Caco-2 (cell line): ENCODE measurements around the gene CFAP141. TPM values are rescaled to one million over a fixed set of nuclear protein-coding genes. Genes with fewer than 3 reads are reported as not detected.

Experiments
- BruUV-seq: library from RNA; stranded (reverse); fragments of 400-500 nt; replicated peaks from 2 replicates; lab custom pipeline; 2021; lab: Mats Ljungman, UMichigan
- CTCF ChIA-PET: fragments of 300-600 bp; sonication (Branson Sonifier 250); formaldehyde crosslinking; loops from one replicate; lab custom pipeline; 2022; ENCODE audit warnings: antibody characterized with exemption; lab: Charles Lee
- POLR2A ChIA-PET: fragments of 300-600 bp; sonication (Branson Sonifier 250); formaldehyde crosslinking; loops from one replicate; lab custom pipeline; 2022; ENCODE audit warnings: antibody characterized with exemption; lab: Charles Lee
- DNase-seq, 2 experiments: peaks; one replicate each; pipeline versions ENCODE4 v3.0.0 to v3.0.0-alpha.2; 2020 to 2022
- H3K27me3 ChIP-seq: replicated peaks from 2 replicates; pipeline ENCODE4 v1.6.0; 2011; ENCODE audit warnings: low read length; ENCODE audit not compliant: control insufficient read depth, insufficient read depth
- H3K36me3 ChIP-seq: 2 replicates; pipeline ENCODE4 v1.5.1; 2011; ENCODE audit warnings: low read length; ENCODE audit not compliant: control insufficient read depth, insufficient read depth
- H3K4me1 ChIP-seq: fragments of 250-450 bp; sonication (Bioruptor Pico); 2 replicates; pipeline ENCODE4 v1.5.1; 2020; ENCODE audit warnings: mild to moderate bottlenecking
- H3K4me3 ChIP-seq: 2 replicates; pipeline ENCODE4 v1.5.1; 2011; ENCODE audit warnings: low read depth, mild to moderate bottlenecking, control low read depth, low read length
- H3K9me3 ChIP-seq: fragments of 250-450 bp; sonication (Bioruptor Pico); 2 replicates; pipeline ENCODE4 v1.5.1; 2020; ENCODE audit warnings: mild to moderate bottlenecking, moderate library complexity
- H3K27ac Mint-ChIP-seq: one replicate; pipeline ENCODE4 v1.8.0; 2022; ENCODE audit warnings: mixed read lengths; ENCODE audit not compliant: unreplicated experiment
- H3K27me3 Mint-ChIP-seq: one replicate; pipeline ENCODE4 v1.8.0; 2022; ENCODE audit warnings: mixed read lengths; ENCODE audit not compliant: insufficient read depth, unreplicated experiment
- H3K36me3 Mint-ChIP-seq: one replicate; pipeline ENCODE4 v1.8.0; 2022; ENCODE audit warnings: mild to moderate bottlenecking, mixed read lengths; ENCODE audit not compliant: insufficient read depth, unreplicated experiment
- H3K4me1 Mint-ChIP-seq: one replicate; pipeline ENCODE4 v1.8.0; 2022; ENCODE audit warnings: low read depth, mixed read lengths; ENCODE audit not compliant: unreplicated experiment
- H3K4me3 Mint-ChIP-seq: one replicate; pipeline ENCODE4 v1.8.0; 2022; ENCODE audit warnings: mild to moderate bottlenecking, moderate library complexity, mixed read lengths; ENCODE audit not compliant: unreplicated experiment
- H3K9me3 Mint-ChIP-seq: one replicate; pipeline ENCODE4 v1.8.0; 2022; ENCODE audit warnings: mixed read lengths; ENCODE audit not compliant: unreplicated experiment
- intact Hi-C: fragments of 100-400 bp; cut with micrococcal nuclease; formaldehyde crosslinking; loops from one replicate; pipeline ENCODE4 v1.10.0; 2022; ENCODE audit not compliant: unreplicated experiment
- total RNA-seq: library from RNA; stranded (reverse); gene quantifications from 2 replicates; pipeline ENCODE4 v1.2.3, GENCODE V29; 2022
- TF ChIP-seq, protein P1 (sequence below), 2 experiments: fragments of 200-600 bp in 1 of 2; IDR thresholded peaks; 1 replicate in 1 of 2; 2 replicates in 1 of 2; pipeline versions ENCODE4 v1.5.1 to v1.8.0; 2011 to 2022; ENCODE audit warnings: antibody characterized with exemption in 1 of 2, control low read depth in 1 of 2, inconsistent platforms in 1 of 2, low read depth in 1 of 2, low read length in 1 of 2, mild to moderate bottlenecking in 1 of 2, moderate library complexity in 1 of 2; ENCODE audit not compliant: insufficient read depth in 1 of 2, severe bottlenecking in 1 of 2, unreplicated experiment in 1 of 2

Gene CFAP141
- total RNA-seq, 1 experiment from 2014 or later: not detected

DNA sequence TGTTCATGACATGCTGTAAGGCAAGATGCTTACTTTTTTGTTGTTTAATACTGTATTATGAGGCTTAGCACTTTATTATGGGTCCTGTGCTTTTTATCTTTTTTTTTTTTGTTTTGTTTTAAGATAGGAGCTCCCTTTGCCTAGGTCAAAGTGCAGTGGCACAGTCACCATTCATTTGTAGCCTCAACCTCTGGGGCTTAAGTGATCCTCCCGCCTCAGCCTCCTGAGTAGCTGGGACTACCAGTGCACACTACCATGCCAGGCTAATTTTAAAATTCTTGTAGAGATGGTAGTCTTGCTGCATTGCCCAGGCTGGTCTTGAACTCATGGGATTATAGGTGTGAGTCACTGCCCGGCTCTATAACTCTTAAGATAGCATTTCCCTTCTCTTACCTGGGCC is 19.2 kb upstream of the CFAP141 start:
- no peak overlapping the region for H3K4me3 ChIP-seq
- no TSS peak for BruUV-seq
- intact Hi-C loops: no loop called here
- Mint-ChIP-seq H3K4me1 (peaks cover 6% of the 10 kb centered on the region), H3K27ac (no peak overlapping the region), H3K9me3 (no peaks in the 10 kb centered on the region), H3K4me3 (no peak overlapping the region), H3K36me3 (peaks cover 62% of the 10 kb centered on the region), H3K27me3 (no peaks in the 10 kb centered on the region)
- H3K4me1 ChIP-seq: peaks cover 21% of the 10 kb centered on the region; the same call in 1 of the 2 replicates
- TF ChIP-seq, protein P1, sequence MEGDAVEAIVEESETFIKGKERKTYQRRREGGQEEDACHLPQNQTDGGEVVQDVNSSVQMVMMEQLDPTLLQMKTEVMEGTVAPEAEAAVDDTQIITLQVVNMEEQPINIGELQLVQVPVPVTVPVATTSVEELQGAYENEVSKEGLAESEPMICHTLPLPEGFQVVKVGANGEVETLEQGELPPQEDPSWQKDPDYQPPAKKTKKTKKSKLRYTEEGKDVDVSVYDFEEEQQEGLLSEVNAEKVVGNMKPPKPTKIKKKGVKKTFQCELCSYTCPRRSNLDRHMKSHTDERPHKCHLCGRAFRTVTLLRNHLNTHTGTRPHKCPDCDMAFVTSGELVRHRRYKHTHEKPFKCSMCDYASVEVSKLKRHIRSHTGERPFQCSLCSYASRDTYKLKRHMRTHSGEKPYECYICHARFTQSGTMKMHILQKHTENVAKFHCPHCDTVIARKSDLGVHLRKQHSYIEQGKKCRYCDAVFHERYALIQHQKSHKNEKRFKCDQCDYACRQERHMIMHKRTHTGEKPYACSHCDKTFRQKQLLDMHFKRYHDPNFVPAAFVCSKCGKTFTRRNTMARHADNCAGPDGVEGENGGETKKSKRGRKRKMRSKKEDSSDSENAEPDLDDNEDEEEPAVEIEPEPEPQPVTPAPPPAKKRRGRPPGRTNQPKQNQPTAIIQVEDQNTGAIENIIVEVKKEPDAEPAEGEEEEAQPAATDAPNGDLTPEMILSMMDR (IDR thresholded peaks at IDR 0.05; ENCODE audit: insufficient read depth in 1 of 2, low read depth in 1 of 2, low read length in 1 of 2, severe bottlenecking in 1 of 2, unreplicated experiment in 1 of 2): no peak
- H3K27me3 ChIP-seq: no peaks in the 10 kb centered on the region
- no peak for DNase-seq
- no peaks in the 10 kb centered on the region for H3K9me3 ChIP-seq
- ChIA-PET CTCF (no interaction called here), POLR2A (interaction anchor here (0.5 kb wide), 1 partner anchor 302 kb away, joined by 3 read pairs; no protein-coding TSS in a partner anchor)
- H3K36me3 ChIP-seq: peaks cover 2% of the 10 kb centered on the region

DNA sequence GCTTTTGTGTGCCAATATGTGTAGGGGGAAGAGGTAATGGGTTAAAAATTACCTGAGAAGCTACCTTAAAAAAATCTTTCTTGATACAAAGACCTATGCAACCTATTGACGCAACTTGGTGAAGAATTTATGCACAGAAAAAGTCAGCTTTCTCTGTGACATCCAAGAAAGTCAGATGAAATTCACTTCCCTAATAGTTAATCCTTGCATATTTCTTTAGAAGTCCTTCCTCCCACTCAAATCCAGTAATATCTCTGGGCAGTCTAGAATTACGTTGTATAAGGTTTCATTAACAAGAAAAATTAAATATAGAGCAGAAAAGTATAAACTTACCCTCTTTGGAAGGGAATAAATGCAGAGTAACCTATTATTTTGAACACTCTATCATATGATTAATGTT is 17.5 kb upstream of the CFAP141 start:
- intact Hi-C loops: no loop called here
- Histone ChIP-seq H3K36me3 (peaks cover 2% of the 10 kb centered on the region), H3K4me3 (no peak overlapping the region), H3K4me1 (peaks cover 26% of the 10 kb centered on the region), H3K27me3 (no peaks in the 10 kb centered on the region), H3K9me3 (no peaks in the 10 kb centered on the region)
- POLR2A ChIA-PET: no interaction called here
- Mint-ChIP-seq H3K27ac (peak overlapping the region; percentile 73), H3K4me3 (no peak overlapping the region), H3K27me3 (no peaks in the 10 kb centered on the region), H3K4me1 (peaks cover 12% of the 10 kb centered on the region), H3K36me3 (peaks cover 66% of the 10 kb centered on the region), H3K9me3 (no peaks in the 10 kb centered on the region)
- CTCF ChIA-PET: no interaction called here
- no TSS peak for BruUV-seq
- TF ChIP-seq, protein P1 (IDR thresholded peaks at IDR 0.05; ENCODE audit: insufficient read depth in 1 of 2, low read depth in 1 of 2, low read length in 1 of 2, severe bottlenecking in 1 of 2, unreplicated experiment in 1 of 2): no peak
- no peak for DNase-seq

DNA sequence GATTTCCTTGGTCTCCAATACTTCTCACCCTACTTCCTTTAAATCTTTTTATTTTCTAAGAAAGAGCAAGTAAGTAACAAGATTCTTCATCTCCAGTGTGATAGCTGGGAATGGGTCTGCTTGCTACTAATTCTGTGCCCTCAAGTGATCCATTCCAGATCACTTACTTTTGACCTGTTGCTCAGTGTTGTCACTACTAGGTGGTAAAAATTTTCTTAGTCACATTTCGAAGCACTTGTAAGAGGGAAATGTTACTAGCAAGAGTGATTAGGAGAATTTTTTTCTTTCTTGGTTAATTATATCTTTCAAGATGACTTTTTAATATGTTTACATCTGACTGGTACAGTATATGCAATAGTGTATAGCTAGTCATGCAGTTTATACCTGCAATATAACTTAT is 16.8 kb upstream of the CFAP141 start:
- intact Hi-C loops: loop anchor here (1.0 kb wide), 1 partner anchor 14 kb away; no protein-coding TSS in a partner anchor
- Histone ChIP-seq H3K36me3 (peaks cover 3% of the 10 kb centered on the region), H3K27me3 (no peaks in the 10 kb centered on the region), H3K9me3 (no peaks in the 10 kb centered on the region), H3K4me1 (peaks cover 31% of the 10 kb centered on the region), H3K4me3 (no peak overlapping the region)
- H3K27me3 Mint-ChIP-seq: no peaks in the 10 kb centered on the region
- peaks cover 15% of the 10 kb centered on the region for H3K4me1 Mint-ChIP-seq
- BruUV-seq: no TSS peak
- DNase-seq: no peak
- peak overlapping the region; percentile 94 for H3K4me3 Mint-ChIP-seq
- TF ChIP-seq, protein P1 (IDR thresholded peaks at IDR 0.05; ENCODE audit: insufficient read depth in 1 of 2, low read depth in 1 of 2, low read length in 1 of 2, severe bottlenecking in 1 of 2, unreplicated experiment in 1 of 2): no peak
- H3K27ac Mint-ChIP-seq: peak overlapping the region; percentile 73
- H3K9me3 Mint-ChIP-seq: no peaks in the 10 kb centered on the region
- ChIA-PET POLR2A (interaction anchor here (0.6 kb wide), 1 partner anchor 85 kb away, joined by 4 read pairs; no protein-coding TSS in a partner anchor), CTCF (no interaction called here)
- H3K36me3 Mint-ChIP-seq: peaks cover 66% of the 10 kb centered on the region
